NCI-H128 (cell line): ENCODE results near the gene ENC1.
"Not testable (repeated sequence)": the region's sequence is repeated elsewhere in the genome, so short reads cannot be mapped to it uniquely, and the experiment has no call there.

Experiments used
- DNase-seq: peaks from one replicate; lab custom pipeline; 2025; ENCODE audit not compliant: unreplicated experiment; lab: John Stamatoyannopoulos, UW

The ENC1 gene, protein sequence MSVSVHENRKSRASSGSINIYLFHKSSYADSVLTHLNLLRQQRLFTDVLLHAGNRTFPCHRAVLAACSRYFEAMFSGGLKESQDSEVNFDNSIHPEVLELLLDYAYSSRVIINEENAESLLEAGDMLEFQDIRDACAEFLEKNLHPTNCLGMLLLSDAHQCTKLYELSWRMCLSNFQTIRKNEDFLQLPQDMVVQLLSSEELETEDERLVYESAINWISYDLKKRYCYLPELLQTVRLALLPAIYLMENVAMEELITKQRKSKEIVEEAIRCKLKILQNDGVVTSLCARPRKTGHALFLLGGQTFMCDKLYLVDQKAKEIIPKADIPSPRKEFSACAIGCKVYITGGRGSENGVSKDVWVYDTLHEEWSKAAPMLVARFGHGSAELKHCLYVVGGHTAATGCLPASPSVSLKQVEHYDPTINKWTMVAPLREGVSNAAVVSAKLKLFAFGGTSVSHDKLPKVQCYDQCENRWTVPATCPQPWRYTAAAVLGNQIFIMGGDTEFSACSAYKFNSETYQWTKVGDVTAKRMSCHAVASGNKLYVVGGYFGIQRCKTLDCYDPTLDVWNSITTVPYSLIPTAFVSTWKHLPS

DNA sequence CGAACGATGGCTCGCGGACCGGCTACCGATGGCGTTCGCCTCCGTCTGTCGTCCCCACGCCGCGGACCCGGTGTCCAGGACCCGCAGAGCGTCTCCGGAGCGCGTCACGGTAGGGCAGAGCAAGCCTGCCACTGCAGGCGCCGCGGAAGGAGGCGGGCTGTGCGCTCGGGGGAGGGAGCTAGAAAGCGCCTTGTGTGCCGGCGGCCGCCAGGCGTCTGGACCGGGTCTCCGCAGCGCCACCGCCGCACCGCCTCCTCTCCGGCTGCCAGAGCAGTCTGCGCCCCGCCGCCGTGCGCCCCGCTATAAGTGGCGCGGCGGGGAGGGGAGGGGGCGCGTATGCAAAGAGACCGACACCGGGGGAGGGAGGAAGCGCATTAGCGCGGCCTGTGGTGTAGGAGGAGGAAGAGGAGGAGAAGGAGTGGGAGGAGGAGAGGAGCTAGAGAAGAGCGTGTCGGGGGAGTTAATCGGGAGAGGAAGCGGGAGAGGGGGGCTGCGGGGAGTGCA, at the start of gene ENC1:
Gene ENC1 (minus strand): TSS at position 279 of the 504 bp plus-strand sequence. CDS start 4,243 bp downstream, outside the sequence.
- DNase-seq, result peak; percentile 71

DNA sequence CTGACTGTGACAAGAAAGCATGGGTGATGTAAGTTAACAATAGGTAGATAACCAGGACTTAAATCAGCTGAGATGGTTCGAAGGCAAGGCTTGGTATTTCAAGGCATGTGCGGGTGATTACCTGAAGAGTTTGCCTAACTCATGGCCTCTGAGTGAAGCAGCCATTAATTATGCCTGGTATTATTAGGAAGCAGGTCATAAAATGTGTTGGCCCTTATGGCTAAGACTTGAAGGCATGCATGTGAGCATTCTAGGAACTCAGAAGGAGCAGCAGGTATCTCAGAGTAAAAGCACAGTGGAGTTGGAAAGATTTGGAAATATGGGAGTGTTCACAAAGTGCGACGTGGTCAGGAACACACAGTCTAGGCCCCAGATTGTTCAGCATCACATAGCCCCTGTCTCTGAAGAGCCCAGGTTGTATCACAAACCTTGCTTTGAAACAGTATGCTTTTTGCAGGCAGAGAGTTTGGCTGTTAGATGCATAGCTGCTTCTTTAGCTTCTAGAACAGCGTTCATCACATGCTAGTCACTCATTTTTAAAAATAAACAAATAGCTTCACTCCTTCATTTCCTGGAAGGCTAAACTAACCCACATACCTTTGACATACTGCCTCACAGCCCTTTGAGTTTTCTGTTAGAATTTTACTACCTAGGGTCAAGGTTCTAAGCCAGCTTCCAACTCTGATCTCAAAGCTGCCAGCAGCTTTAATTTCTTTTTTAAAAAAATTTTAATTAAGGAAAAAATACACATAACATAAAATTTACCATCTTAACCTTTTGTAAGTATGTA, 46.6 kb upstream of the ENC1 start:
- no peak for DNase-seq

DNA sequence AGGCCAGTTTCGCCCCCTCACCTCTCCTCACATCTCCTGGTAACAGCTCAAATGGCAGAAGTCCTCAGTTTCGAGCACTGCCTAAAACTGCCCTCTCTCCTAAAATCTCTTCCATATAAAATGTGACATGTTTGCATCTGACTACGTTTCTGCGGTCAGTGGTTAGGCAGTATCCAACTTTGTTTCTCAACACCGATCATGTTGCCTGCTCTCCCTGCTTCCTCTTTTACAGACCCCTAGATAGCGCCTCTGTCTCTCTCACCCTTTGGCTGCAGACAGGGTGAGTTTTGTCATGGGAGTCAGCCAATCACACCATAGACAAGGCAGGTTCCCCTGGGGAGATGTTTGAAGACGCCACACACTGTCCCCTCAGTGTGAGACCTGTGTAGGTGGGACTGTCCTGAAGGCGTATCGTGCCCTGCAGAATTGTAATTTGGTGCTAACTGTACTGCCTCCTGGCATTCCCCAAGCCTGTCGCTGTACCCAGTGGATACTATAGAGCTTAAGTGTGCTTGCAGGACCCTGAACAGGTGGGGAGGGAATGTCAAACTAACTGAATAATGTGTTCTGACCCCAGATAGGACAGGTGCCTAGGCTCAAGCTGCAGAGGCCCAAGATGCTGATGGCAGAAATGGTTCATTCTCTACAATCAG, 45.6 kb upstream of the ENC1 start:
- DNase-seq, result no peak

DNA sequence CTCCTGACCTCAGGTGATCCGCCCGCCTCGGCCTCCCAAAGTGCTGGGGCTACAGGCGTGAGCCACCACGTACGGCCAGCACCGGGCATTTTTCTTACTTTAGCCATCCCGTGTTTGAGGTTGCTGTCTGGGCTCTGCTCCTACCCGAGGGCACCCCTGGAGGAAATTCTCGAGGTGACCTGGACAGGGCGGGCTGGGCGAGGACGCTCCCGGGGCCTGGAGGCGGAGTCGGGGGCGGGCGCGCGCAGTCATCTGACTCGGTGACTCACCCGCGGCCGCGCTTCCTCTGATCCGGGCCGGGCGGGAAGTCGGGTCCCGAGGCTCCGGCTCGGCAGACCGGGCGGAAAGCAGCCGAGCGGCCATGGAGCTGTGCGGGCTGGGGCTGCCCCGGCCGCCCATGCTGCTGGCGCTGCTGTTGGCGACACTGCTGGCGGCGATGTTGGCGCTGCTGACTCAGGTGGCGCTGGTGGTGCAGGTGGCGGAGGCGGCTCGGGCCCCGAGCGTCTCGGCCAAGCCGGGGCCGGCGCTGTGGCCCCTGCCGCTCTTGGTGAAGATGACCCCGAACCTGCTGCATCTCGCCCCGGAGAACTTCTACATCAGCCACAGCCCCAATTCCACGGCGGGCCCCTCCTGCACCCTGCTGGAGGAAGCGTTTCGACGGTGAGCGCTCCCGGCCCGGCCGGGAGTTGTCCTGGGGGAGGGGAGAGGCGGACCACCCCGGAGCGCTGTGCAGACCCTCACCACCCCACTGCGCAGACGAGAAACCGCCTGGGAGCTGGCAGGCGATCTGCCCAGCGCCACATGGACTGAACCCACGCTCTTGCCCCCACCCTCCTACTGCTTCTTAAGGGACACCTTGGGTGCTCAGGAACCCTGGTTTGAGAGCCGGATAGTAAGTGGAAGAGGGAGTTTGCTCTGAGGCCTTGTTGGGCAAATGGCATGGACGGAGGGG, 44.6 kb upstream of the ENC1 start, which contains the start of gene HEXB:
Gene HEXB (plus strand): TSS at position 334 of the 952 bp plus-strand sequence. CDS start 28 bp downstream, at position 362.
- DNase-seq, result peak; percentile 33

DNA sequence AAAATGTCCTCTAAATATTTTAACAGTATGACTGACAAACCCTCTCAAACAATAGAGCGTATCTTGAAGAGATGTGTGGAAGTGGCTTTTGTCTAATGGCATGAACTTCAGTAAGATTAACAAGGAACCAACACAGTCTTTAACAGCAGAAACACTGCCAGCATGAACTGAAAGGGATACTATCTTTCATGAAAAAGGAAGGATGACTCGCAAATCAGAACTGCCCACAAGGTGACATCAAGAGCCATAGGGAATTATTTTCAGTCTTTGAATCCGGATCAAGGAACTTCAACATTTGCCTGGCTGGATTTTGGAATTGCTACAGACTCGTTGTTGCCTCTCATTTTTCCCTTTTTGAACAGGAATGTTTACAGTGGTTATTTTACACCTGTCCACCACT, 39.4 kb upstream of the ENC1 start:
- no peak for DNase-seq

DNA sequence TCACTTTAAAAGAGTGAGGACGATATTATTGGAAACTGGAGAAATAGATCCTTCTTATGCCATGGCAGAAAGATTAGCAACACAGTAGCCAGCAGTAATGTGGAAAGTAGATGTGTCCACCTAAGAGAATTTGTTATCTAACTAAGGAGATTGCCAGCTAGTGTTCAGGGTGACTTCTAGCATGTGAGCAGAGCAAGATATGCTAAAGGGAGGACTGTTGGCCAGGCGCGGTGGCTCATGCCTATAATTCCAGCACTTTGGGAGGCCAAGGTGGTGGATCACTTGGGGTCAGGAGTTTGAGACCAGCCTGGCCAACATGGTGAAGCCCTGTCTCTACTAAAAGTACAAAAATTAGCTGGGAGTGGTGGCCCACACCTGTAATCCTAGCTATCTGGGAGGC, 38.8 kb upstream of the ENC1 start:
- not testable (repeated sequence) for DNase-seq

DNA sequence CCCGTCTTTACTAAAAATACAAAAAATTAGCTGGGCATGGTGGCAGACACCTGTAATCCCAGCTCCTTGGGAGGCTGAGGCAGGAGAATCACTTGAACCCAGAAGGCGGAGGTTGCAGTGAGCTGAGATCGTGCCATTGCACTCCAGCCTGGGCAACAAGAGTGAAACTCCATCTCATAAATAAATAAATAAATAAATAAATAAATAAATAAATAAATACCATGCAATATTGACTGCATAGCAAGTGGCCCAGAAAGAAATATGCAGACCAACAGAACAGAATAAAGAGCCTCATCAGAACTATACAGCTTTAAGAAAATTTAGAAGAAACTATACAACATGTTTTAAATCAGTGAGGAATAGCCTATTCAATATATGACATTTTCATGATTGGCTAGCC, 37.6 kb upstream of the ENC1 start:
- not testable (repeated sequence) for DNase-seq

DNA sequence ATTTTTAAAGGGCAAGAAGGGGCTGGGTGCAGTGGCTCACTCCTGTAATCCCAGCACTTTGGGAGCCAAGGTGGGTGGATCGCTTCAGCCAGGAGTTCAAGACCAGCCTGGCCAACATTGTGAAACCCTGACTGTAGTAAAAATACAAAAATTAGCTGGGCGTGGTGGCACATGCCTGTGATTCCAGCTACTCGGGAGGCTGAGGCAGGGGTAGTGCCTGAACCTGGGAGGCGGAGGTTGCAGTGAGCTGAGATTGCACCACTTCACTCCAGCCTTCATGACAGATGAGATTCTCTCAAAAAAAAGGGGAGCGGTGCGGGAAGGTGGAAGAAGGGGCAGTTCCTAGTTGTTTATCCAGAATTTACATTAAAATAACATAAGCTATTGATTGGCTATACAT, 35.9 kb upstream of the ENC1 start:
- DNase-seq, result not testable (repeated sequence)

DNA sequence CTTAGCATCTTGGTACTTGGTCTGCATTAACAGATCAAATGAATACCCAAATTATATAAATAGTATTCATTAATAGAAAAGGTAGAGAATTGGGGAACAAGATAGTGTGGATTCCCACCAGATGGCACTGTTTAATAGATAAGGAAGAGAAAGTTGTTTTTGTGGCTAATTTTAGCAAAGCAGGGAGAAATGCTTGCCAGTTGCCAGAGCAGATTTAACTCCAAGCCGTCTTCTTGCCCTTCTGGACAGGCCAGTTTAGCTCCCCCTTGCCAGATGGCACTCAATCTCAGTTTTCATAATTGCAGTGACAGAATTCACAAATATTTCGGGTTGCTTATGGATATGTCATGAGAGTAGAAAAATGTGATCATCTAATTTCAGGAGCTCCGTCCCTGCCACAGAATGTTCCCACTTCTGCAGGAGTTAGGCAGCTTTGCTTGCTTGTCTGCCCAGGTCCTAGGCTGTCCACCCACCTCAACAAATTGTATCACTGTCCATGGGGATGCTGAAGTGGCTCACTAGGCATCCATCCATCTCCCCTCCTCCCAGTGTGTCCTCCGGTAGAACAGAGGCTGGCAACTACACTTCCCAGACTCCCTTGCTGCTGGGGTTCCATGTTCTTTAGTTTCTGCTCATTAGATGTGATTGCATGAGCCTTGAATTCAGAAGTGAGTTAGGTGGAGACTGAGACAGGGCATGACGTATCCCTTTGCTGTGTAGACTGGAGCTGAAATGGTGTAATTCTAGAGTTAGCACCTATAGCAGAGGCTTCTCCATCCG, 32.7 kb upstream of the ENC1 start:
- DNase-seq, result no peak

DNA sequence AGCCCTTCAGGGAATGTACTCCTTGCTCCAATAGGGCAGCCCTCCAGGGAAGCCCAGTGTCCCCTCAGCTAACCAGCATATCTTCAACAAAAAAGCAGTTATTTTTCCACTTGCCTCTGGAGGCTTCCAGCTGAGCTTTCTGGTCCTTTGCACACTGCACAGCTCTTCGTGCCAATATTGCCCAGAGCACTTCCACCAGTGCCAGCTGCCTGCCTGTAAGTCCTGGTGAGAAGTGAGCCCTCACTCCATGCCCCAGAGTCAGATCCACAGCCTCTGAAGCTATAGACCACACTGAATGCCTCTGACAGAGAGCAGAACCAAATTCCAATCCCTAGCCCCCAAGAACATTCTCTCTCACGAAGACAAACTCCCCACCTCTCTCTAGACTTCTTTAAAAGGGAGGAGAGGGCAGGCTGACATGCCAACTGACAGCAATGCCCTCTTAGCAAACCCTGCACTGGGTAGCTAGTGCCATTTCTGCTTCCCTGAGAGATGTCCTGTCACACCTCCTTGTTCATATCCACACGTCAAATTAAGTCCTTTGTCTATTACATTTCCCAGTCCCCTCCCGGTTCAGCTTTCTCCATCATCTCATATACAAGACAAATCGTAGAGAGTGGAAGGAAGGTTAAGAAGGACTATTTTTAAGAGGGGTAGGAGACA, 31.8 kb upstream of the ENC1 start:
- DNase-seq, result no peak

DNA sequence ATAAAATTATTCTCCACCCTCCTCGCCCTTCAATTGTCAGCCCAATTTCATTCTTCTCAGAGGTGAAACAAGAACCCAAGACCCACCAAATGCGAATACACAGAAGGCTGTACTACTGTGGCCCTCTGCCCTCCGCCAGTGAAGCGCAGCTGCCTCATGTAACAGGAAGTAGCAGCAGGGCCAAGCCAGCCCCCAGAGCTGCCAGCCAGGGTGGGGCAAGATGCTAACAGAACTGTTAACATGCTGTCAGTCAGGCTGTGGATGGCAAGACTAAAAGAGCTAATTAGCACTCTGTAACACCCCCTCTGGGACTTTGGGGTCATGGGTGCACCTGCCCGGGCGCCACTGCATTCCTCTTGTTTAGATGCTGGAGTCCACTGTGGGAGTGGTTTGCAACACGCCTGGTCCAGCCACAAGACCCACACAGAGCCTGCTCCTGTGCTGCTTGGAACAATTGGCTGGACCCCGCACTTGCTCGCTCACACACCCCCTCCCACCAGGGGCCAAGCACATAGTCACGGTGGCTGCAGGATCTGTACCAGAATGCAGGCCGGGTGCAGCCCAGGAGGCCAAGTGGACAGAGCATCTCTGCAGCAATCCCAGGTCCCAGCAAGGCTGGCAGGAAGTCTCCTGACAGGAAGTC, 30.0 kb upstream of the ENC1 start:
- no peak for DNase-seq

DNA sequence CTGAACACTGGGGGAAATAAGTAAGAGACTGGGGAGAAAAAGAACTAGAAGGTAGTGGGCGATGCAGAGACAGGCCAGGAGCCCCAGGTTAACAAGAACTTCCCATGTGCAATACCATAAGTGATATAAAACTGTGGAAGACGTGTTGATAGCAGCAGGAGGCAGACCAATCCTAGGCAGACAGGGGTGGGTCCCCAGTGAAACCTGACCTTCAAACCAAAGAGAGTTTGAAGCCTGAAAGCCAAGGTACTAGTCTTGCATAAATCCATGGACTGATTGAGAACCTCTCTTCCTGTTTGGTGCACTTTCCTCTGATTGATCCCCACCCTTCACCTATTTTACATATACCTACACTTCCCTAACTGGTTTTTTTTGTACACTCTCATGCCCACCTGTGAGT, 29.3 kb upstream of the ENC1 start:
- no peak for DNase-seq

DNA sequence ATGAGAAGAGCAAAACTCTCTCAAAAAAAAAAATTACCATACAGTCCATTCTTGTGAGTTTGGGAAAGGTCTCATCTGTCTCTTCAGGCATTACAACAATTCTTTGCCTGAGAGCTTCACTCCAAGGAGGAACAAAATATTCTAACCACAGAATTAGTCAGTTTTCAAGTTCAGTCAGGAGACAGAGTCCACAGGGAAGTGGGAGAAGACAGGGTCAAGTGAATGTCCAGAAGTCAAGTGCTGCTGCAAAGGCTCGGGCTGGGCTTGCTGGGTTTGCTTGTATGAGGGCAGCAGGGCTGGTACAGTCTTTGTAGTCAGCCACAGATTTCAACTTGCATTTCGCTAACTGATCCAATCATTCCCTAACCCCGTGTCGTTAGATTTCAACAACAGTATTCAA, 26.9 kb upstream of the ENC1 start:
- DNase-seq, result no peak

DNA sequence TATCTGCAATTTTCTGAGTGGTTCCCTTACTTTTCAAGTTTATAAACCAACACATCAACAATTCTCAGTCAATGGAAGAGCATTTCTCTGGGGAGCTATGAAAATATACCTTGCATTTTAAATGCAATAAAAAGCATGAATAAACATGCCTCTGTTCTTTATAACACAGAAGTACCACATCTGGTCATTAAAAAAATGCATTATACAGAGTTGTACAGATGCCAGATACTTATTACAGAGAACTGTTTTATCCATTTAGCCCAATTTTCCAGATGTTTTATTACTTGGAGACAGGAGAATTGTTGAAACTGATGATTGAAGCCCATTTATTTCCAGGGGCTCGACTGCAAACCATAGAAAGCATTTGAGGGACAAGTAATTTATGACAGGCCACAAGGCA, 25.3 kb upstream of the ENC1 start:
- no peak for DNase-seq

DNA sequence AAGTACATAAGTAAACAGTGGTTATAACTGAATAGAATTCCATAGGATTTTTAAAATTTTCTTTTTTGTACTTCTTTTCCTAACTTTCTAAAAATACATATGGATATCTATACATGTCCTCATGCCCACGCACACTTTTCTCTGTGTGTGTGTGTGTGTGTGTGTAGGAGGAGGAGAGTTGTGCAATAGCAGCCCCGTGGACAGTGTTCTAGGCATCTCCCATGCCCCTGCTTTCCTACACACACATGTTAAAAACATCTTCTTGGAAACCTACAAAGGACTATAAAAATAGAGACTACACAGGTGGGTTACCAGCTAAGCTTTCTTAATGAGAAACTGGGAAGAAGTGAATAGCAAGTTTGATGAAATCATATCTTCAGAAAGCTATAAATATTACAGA, 24.7 kb upstream of the ENC1 start:
- no peak for DNase-seq

DNA sequence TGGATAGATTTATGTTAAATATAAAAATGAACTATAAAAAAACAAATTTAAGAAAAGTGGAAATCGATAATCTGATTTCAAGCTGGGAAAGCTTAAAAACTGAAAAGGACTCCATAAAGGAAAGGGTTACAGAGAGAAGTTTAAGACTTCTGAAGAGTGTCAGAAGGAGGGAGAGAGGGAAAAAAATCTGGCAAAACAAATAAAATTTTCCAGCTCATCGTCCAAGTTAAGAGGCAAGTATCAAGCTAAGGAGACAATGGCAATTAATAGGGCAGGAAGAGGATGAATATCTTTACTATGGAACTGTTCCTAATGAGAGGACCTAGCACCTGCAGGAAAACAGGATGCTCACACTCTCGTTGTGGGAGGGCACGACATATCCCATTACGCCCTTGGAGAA, 24.0 kb upstream of the ENC1 start:
- no peak for DNase-seq

DNA sequence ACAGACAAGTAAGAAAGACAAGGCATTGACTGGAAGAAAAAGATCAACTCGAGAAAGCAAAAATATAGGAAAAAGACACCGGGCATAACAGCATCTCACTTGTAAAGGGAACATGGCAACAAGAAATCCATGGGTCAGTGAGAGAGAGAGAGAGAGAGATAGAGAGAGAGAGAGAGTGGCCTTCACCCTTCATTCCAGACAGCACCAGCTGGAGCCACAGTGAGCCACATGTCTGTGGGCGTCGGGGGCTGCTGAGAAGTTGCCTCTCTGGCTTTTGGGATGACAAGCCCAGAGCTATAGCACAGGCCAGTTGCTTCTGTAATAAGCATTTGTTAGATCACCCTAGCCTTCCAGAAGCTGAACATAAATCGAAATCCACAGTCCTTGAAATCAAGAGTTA, 20.3 kb upstream of the ENC1 start:
- no peak for DNase-seq

DNA sequence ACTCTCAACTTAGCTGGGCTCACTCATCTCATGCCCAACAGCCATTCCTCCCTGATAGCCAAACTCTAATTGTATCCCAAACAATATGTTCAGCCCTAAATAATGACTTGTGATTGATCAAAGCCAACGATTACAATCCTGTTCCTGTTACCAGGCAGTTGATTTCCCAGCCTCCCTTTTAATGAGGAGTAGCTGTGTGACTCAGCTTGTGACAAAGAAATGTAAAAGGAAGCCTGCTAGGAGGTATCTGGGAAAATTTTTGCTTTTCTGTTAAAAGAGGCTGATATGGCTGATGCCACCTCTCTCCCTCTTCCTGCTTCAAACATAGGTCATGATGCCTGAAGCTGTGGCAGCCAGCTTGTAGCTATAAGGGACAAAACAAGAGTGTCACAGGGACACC, 19.6 kb upstream of the ENC1 start:
- no peak for DNase-seq
